Esophagus muscularis mucosa (tissue), 3 donors: ENCODE results near the gene CPT1C.

Source experiments
- POLR2A ChIP-seq: fragments of 450-650 bp; IDR thresholded peaks from one replicate; pipeline ENCODE4 v1.6.1; 2017; ENCODE audit warnings: antibody characterized with exemption, moderate library complexity, mild to moderate bottlenecking, low read depth
- POLR2AphosphoS5 ChIP-seq, 2 donors: sonication (generic); formaldehyde crosslinking; IDR thresholded peaks; one replicate each; pipeline ENCODE4 v1.6.1; 2017; ENCODE audit warnings: antibody characterized with exemption in 2 of 2
- TF ChIP-seq, protein P1 (sequence below), 3 experiments: fragments of 200-600 bp in 2 of 3; fragments of 450-650 bp in 1 of 3; sonication (generic) in 2 of 3; IDR thresholded peaks; one replicate each; pipeline ENCODE4 v1.5.1; 2017 to 2019; ENCODE audit warnings: antibody characterized with exemption in 3 of 3, mild to moderate bottlenecking in 2 of 3, moderate library complexity in 1 of 3

DNA sequence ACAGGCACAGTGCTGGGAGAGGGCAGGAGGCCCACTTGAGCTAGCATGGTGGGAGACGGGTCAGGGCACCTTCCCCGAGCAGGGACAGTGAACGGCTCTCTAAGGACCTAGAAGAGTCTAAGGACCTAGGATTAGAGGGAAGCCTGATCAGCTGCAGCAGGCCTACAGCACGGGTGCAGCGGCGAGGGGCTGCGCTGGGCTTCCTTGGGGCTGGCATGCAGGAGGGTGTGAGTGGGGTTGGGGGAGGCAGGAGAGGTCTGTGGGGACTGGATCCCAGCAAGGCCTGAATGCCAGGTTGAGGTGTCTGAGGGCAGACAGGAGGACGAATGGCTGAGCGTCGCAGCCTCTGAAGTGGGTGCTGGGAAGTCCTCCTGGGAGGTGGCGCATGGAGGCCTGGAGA is 45.3 kb upstream of the CPT1C start:
- TF ChIP-seq, protein P1, sequence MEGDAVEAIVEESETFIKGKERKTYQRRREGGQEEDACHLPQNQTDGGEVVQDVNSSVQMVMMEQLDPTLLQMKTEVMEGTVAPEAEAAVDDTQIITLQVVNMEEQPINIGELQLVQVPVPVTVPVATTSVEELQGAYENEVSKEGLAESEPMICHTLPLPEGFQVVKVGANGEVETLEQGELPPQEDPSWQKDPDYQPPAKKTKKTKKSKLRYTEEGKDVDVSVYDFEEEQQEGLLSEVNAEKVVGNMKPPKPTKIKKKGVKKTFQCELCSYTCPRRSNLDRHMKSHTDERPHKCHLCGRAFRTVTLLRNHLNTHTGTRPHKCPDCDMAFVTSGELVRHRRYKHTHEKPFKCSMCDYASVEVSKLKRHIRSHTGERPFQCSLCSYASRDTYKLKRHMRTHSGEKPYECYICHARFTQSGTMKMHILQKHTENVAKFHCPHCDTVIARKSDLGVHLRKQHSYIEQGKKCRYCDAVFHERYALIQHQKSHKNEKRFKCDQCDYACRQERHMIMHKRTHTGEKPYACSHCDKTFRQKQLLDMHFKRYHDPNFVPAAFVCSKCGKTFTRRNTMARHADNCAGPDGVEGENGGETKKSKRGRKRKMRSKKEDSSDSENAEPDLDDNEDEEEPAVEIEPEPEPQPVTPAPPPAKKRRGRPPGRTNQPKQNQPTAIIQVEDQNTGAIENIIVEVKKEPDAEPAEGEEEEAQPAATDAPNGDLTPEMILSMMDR (IDR thresholded peaks at IDR 0.05) = no peak
- TF ChIP-seq POLR2A (no peak), POLR2AphosphoS5 (IDR thresholded peaks at IDR 0.05) (no peak)
